ENCODE measurements around the gene POU3F2. TPM values are rescaled to one million over a fixed set of nuclear protein-coding genes. Genes with fewer than 3 reads are reported as not detected.

POU3F2 gene
- total and polyA plus RNA-seq, 5 donors = 0.05 TPM; not detected in 4

Other genes with a start within 250 kb of the POU3F2 start
- gene FBXL4, start 113.4 kb downstream of the POU3F2 start, total RNA-seq = 10 to 100 TPM; 19.2 to 27.9 (median 25.0) TPM
- 7.7 TPM for gene FBXL4, start 113.4 kb downstream of the POU3F2 start, polyA plus RNA-seq